ENCODE data around the gene OR51I1. TPM values are rescaled to one million over a fixed set of nuclear protein-coding genes. Genes with fewer than 3 reads are reported as not detected.

Gene OR51I1
- total and polyA plus RNA-seq, 2 donors: not detected

DNA sequence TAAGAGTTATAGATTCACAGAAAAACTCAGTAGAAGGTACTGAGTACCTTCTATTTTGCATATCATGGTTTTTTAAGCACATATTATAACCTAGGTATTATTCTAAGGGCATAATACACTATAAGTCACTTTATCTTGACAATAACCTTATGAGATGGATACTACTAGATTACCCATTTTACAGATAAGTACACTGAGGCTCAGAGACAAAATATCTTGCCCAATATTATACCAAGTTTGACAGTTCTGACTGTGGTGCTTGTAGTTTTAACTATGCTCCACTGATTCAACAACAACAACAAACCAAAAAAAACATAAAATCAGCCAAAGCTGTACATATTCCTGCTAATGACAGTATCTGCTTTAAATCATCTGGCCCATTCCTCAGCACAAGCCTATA lies 47.2 kb downstream of the OR51I1 start:
- Histone ChIP-seq H3K36me3 (ENCODE audit: control insufficient read depth in 2 of 2, insufficient read depth in 2 of 2, low read length in 1 of 2) (no peaks in the 10 kb centered on the region), H3K4me3 (ENCODE audit: low read length in 2 of 2) (no peak overlapping the region), H3K4me1 (ENCODE audit: control insufficient read depth in 2 of 2, insufficient read depth in 2 of 2, low read length in 2 of 2) (no peaks in the 10 kb centered on the region), H3K27ac (ENCODE audit: low read depth in 1 of 2, low read length in 1 of 2) (no peak overlapping the region), H3K27me3 (ENCODE audit: control insufficient read depth in 2 of 2, insufficient read depth in 1 of 2, low read length in 1 of 2) (no peaks in the 10 kb centered on the region), H3K9me3 (ENCODE audit: control insufficient read depth in 2 of 2, insufficient read depth in 1 of 2, low read length in 1 of 2) (no peaks in the 10 kb centered on the region)
- DNase-seq (ENCODE audit: low read depth in 6 of 9, low spot score in 9 of 9): no peak

Other genes starting within 250 kb of the OR51I1 start
- not detected for gene OR51V1, start 240.8 kb downstream of the OR51I1 start, total RNA-seq
- not detected for gene OR51V1, start 240.8 kb downstream of the OR51I1 start, polyA plus RNA-seq
- 341 TPM for gene HBB, start 214.4 kb downstream of the OR51I1 start, total RNA-seq
- 22.3 TPM for gene HBB, start 214.4 kb downstream of the OR51I1 start, polyA plus RNA-seq
- 1.1 TPM for gene HBD, start 207.0 kb downstream of the OR51I1 start, total RNA-seq
- gene HBD, start 207.0 kb downstream of the OR51I1 start, polyA plus RNA-seq: 1.3 TPM
- 612 TPM for gene HBG1, start 191.7 kb downstream of the OR51I1 start, total RNA-seq
- 0.41 TPM for gene HBG1, start 191.7 kb downstream of the OR51I1 start, polyA plus RNA-seq
- 5,270 TPM for gene HBG2, start 186.7 kb downstream of the OR51I1 start, total RNA-seq
- gene HBG2, start 186.7 kb downstream of the OR51I1 start, polyA plus RNA-seq: 1.0 TPM
- gene HBE1, start 171.6 kb downstream of the OR51I1 start, total RNA-seq: 5.5 TPM
- gene HBE1, start 171.6 kb downstream of the OR51I1 start, polyA plus RNA-seq: 1.8 TPM
- gene OR51B4, start 139.6 kb downstream of the OR51I1 start, total RNA-seq: not detected
- not detected for gene OR51B4, start 139.6 kb downstream of the OR51I1 start, polyA plus RNA-seq
- gene OR51B2, start 117.2 kb downstream of the OR51I1 start, total RNA-seq: not detected
- gene OR51B2, start 117.2 kb downstream of the OR51I1 start, polyA plus RNA-seq: 0.07 TPM
- gene OR51B5, start 98.0 kb downstream of the OR51I1 start, total RNA-seq: 0.14 TPM
- 0.21 TPM for gene OR51B5, start 98.0 kb downstream of the OR51I1 start, polyA plus RNA-seq
- not detected for gene OR51B6, start 90.0 kb downstream of the OR51I1 start, total RNA-seq
- not detected for gene OR51B6, start 90.0 kb downstream of the OR51I1 start, polyA plus RNA-seq
- not detected for gene OR51M1, start 57.7 kb downstream of the OR51I1 start, total RNA-seq
- gene OR51M1, start 57.7 kb downstream of the OR51I1 start, polyA plus RNA-seq: 0.02 TPM
- not detected for gene OR51Q1, start 19.4 kb downstream of the OR51I1 start, total RNA-seq
- not detected for gene OR51Q1, start 19.4 kb downstream of the OR51I1 start, polyA plus RNA-seq
- gene OR51I2, start 7.8 kb upstream of the OR51I1 start, total RNA-seq: not detected
- not detected for gene OR51I2, start 7.8 kb upstream of the OR51I1 start, polyA plus RNA-seq
- gene OR52D1, start 47.2 kb upstream of the OR51I1 start, total RNA-seq: not detected
- not detected for gene OR52D1, start 47.2 kb upstream of the OR51I1 start, polyA plus RNA-seq
- under 0.01 TPM for gene UBQLN3, start 68.4 kb upstream of the OR51I1 start, total RNA-seq
- 0.07 TPM for gene UBQLN3, start 68.4 kb upstream of the OR51I1 start, polyA plus RNA-seq
- gene UBQLNL, start 75.2 kb upstream of the OR51I1 start, total RNA-seq: 0.09 TPM
- 1.5 TPM for gene UBQLNL, start 75.2 kb upstream of the OR51I1 start, polyA plus RNA-seq
- gene OR52H1, start 107.0 kb upstream of the OR51I1 start, total RNA-seq: 0.05 TPM
- not detected for gene OR52H1, start 107.0 kb upstream of the OR51I1 start, polyA plus RNA-seq
- not detected for gene OR52B6, start 139.4 kb upstream of the OR51I1 start, total RNA-seq
- not detected for gene OR52B6, start 139.4 kb upstream of the OR51I1 start, polyA plus RNA-seq
- gene TRIM6, start 155.1 kb upstream of the OR51I1 start, total RNA-seq: 1.7 TPM
- 2.9 TPM for gene TRIM6, start 155.1 kb upstream of the OR51I1 start, polyA plus RNA-seq
- 15.0 TPM for gene TRIM34, start 183.5 kb upstream of the OR51I1 start, total RNA-seq
- 8.0 TPM for gene TRIM34, start 183.5 kb upstream of the OR51I1 start, polyA plus RNA-seq
- gene TRIM5, start 243.6 kb upstream of the OR51I1 start, total RNA-seq: 17.6 TPM
- 12.2 TPM for gene TRIM5, start 243.6 kb upstream of the OR51I1 start, polyA plus RNA-seq
- gene TRIM22, start 248.3 kb upstream of the OR51I1 start, total RNA-seq: 78.1 TPM
- gene TRIM22, start 248.3 kb upstream of the OR51I1 start, polyA plus RNA-seq: 144 TPM